K562 (cell line): ENCODE results near the gene MRPS10. TPM values are rescaled to one million over a fixed set of nuclear protein-coding genes. Genes with fewer than 3 reads are reported as not detected.

Experiments
- ATF7 ChIP-seq: fragments of 450-650 bp; IDR thresholded peaks from 2 replicates; pipeline ENCODE4 v1.7.1; 2014; ENCODE audit warnings: mild to moderate bottlenecking, moderate library complexity
- HOXB6 ChIP-seq: fragments of 250-450 bp; sonication (Bioruptor Pico); IDR thresholded peaks from 2 replicates; pipeline ENCODE4 v1.5.1; 2022; ENCODE audit warnings: mild to moderate bottlenecking, borderline replicate concordance
- ID3 ChIP-seq, 2 experiments: fragments of 250-450 bp in 1 of 2; fragments of 450-650 bp in 1 of 2; sonication (Bioruptor Pico) in 1 of 2; IDR thresholded peaks; 2 replicates each; pipeline versions ENCODE4 v1.6.1 to v1.8.0; 2016 to 2021; ENCODE audit warnings: mild to moderate bottlenecking in 2 of 2, moderate library complexity in 2 of 2, missing compliant biosample characterization in 1 of 2, missing genetic modification characterization in 1 of 2
- MGA ChIP-seq: fragments of 450-650 bp; IDR thresholded peaks from 2 replicates; pipeline ENCODE4 v1.6.1; 2016; ENCODE audit warnings: mild to moderate bottlenecking, moderate library complexity
- MYC ChIP-seq, 2 experiments: fragments of 250-450 bp in 1 of 2; sonication (Bioruptor Pico) in 1 of 2; IDR thresholded peaks; 2 replicates each; pipeline versions ENCODE4 v1.5.1 to v1.6.1; 2012 to 2021; ENCODE audit warnings: low read depth in 2 of 2, borderline replicate concordance in 1 of 2, improper control_type of control experiment in 1 of 2, low read length in 1 of 2, mild to moderate bottlenecking in 1 of 2, moderate library complexity in 1 of 2
- TBP ChIP-seq: optimal IDR thresholded peaks from 2 replicates; pipeline ENCODE3; 2011; ENCODE audit warnings: low read depth, low read length, improper control_type of control experiment
- ZNF512 ChIP-seq: IDR thresholded peaks from 2 replicates; pipeline ENCODE4 v1.6.1; 2016; ENCODE audit warnings: missing genetic modification characterization, missing compliant biosample characterization
- ZNF75A ChIP-seq: fragments of 450-650 bp; formaldehyde crosslinking; IDR thresholded peaks from 2 replicates; pipeline ENCODE4 v1.4.0; 2020; ENCODE audit warnings: mild to moderate bottlenecking
- polyA plus RNA-seq, 8 experiments: library from polyadenylated mRNA; depleted of rRNA in 4 of 8; stranded (reverse) in 5 of 8; unstranded in 3 of 8; fragments of >200 nt; fragmentation: Nextera tagmentation in 2 of 8; fragmentation: Illumina TruSeq in 1 of 8; extraction: Ambion mirVana in 2 of 8; extraction: Trizol in 1 of 8; gene quantifications; 2 replicates each; pipeline versions ENCODE4 v1.2.1 to v1.2.3, GENCODE V29; 2011 to 2014; ENCODE audit warnings: inconsistent platforms in 1 of 8, missing spikeins in 1 of 8
- total RNA-seq, 7 experiments: library from RNA; depleted of rRNA in 6 of 7; stranded (reverse); fragments of >200 nt in 6 of 7; fragmentation: Illumina TruSeq in 2 of 7; extraction: Trizol in 2 of 7; gene quantifications; 2 replicates each; pipeline versions ENCODE4 v1.2.1 to v1.2.3, GENCODE V29; 2011 to 2021; ENCODE audit warnings: low replicate concordance in 1 of 7

MRPS10 gene
- total and polyA plus RNA-seq, 9 of the 15 experiments (the other 6 are each of a cell fraction or from before 2014, with no cell fraction given), result 48.6 to 166 (median 93.7) TPM

- TF ChIP-seq ID3 (CRISPR knock-in tag; IDR thresholded peaks at IDR 0.05) (no peak), ID3 (tag; IDR thresholded peaks at IDR 0.05) (peak; percentile 51; the same call in 1 of the 2 replicates), HOXB6 (CRISPR knock-in tag) (no peak), MGA (peak; percentile 91), TBP (peak; percentile 25), ZNF512 (no peak), MYC (IDR thresholded peaks at IDR 0.05; ENCODE audit: low read depth, low read length) (peak; percentile 96), MYC (CRISPR knock-in tag; IDR thresholded peaks at IDR 0.05; ENCODE audit: borderline replicate concordance, low read depth) (no peak), ATF7 (peak; percentile 97), ZNF75A (CRISPR knock-in tag) (no peak)
Observed at GRCh38 chr6:42199106-42199981, 18.3 kb downstream of the MRPS10 start (continued).
